Measurements from ENCODE around the gene SNX24. TPM values are rescaled to one million over a fixed set of nuclear protein-coding genes. Genes with fewer than 3 reads are reported as not detected.

Gene SNX24
- total and polyA plus RNA-seq, 9 of the 15 experiments (the other 6 are each of a cell fraction or from before 2014, with no cell fraction given), result 5.3 to 10.1 (median 7.9) TPM

DNA sequence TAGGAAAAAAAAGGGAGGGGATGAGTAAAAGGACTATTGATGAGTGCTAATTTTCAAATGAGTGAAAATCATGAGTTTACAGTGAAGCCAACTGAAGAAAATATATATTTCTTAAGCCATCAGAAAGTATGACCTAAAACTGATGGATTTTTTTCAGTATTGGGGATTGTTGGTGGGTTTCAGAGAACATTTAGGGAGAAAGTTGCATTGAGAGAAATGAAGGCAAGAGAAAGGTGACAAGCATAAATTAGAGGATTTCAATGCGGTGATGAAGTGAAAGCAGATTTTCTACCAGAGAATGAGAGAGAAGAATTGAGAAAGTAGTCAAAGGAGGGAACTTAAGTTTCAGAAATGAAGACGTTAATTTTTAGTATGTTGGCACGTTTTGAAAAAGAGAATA, 8.5 kb upstream of the SNX24 start (continued):
- TF ChIP-seq, protein P1, sequence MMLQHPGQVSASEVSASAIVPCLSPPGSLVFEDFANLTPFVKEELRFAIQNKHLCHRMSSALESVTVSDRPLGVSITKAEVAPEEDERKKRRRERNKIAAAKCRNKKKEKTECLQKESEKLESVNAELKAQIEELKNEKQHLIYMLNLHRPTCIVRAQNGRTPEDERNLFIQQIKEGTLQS (IDR thresholded peaks at IDR 0.05), result no peak
- TF ChIP-seq, protein P1 (CRISPR knock-in tag; conservative IDR thresholded peaks at IDR 0.05), result no peak
- TF ChIP-seq TAF9B (IDR thresholded peaks at IDR 0.05; ENCODE audit: partially characterized antibody) (no peak), FUS (optimal IDR thresholded peaks at IDR 0.05; ENCODE audit: low read depth, low read length) (no peak), ZNF707 (CRISPR knock-in tag; conservative IDR thresholded peaks at IDR 0.05) (no peak), TBL1XR1 (IDR thresholded peaks at IDR 0.05; ENCODE audit: low read length in 2 of 2) (no peak), RAD21 (CRISPR knock-in tag; conservative IDR thresholded peaks at IDR 0.05 in 1 of 2, IDR thresholded peaks at IDR 0.05 in 1 of 2) (no peak), RBM25 (IDR thresholded peaks at IDR 0.05; ENCODE audit: low read depth, low read length, severe bottlenecking) (no peak), GABPB1 (CRISPR knock-in tag; IDR thresholded peaks at IDR 0.05) (no peak), FOXJ3 (CRISPR knock-in tag; IDR thresholded peaks at IDR 0.05) (no peak), CCNT2 (IDR thresholded peaks at IDR 0.05; ENCODE audit: borderline replicate concordance, extremely low read depth, insufficient read length, low read depth, low read length) (no peak)
- TF ChIP-seq, protein P2, sequence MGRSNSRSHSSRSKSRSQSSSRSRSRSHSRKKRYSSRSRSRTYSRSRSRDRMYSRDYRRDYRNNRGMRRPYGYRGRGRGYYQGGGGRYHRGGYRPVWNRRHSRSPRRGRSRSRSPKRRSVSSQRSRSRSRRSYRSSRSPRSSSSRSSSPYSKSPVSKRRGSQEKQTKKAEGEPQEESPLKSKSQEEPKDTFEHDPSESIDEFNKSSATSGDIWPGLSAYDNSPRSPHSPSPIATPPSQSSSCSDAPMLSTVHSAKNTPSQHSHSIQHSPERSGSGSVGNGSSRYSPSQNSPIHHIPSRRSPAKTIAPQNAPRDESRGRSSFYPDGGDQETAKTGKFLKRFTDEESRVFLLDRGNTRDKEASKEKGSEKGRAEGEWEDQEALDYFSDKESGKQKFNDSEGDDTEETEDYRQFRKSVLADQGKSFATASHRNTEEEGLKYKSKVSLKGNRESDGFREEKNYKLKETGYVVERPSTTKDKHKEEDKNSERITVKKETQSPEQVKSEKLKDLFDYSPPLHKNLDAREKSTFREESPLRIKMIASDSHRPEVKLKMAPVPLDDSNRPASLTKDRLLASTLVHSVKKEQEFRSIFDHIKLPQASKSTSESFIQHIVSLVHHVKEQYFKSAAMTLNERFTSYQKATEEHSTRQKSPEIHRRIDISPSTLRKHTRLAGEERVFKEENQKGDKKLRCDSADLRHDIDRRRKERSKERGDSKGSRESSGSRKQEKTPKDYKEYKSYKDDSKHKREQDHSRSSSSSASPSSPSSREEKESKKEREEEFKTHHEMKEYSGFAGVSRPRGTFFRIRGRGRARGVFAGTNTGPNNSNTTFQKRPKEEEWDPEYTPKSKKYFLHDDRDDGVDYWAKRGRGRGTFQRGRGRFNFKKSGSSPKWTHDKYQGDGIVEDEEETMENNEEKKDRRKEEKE (IDR thresholded peaks at IDR 0.05; ENCODE audit: borderline replicate concordance in 1 of 2, control insufficient read depth in 1 of 2, low read depth in 2 of 2, low read length in 1 of 2), result no peak
- TF ChIP-seq, protein P3, sequence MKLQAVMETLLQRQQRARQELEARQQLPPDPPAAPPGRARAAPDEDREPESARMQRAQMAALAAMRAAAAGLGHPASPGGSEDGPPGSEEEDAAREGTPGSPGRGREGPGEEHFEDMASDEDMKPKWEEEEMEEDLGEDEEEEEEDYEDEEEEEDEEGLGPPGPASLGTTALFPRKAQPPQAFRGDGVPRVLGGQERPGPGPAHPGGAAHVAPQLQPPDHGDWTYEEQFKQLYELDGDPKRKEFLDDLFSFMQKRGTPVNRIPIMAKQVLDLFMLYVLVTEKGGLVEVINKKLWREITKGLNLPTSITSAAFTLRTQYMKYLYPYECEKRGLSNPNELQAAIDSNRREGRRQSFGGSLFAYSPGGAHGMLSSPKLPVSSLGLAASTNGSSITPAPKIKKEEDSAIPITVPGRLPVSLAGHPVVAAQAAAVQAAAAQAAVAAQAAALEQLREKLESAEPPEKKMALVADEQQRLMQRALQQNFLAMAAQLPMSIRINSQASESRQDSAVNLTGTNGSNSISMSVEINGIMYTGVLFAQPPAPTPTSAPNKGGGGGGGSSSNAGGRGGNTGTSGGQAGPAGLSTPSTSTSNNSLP (IDR thresholded peaks at IDR 0.05; ENCODE audit: borderline replicate concordance, low read depth, low read length), result no peak
- TF ChIP-seq, protein P4, sequence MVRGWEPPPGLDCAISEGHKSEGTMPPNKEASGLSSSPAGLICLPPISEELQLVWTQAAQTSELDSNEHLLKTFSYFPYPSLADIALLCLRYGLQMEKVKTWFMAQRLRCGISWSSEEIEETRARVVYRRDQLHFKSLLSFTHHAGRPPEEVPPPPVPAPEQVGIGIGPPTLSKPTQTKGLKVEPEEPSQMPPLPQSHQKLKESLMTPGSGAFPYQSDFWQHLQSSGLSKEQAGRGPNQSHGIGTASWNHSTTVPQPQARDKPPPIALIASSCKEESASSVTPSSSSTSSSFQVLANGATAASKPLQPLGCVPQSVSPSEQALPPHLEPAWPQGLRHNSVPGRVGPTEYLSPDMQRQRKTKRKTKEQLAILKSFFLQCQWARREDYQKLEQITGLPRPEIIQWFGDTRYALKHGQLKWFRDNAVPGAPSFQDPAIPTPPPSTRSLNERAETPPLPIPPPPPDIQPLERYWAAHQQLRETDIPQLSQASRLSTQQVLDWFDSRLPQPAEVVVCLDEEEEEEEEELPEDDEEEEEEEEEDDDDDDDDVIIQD (CRISPR knock-in tag; IDR thresholded peaks at IDR 0.05), result no peak
